PFSK-1 (cell line): Measurements from ENCODE around the gene COG7.

Experiments
- FOXP2 ChIP-seq: optimal IDR thresholded peaks from 2 replicates; pipeline ENCODE3; 2011; ENCODE audit warnings: borderline replicate concordance, control low read depth, inconsistent platforms; ENCODE audit not compliant: insufficient read depth; ENCODE audit errors: extremely low read length, extremely low read depth
- POLR2AphosphoS5 ChIP-seq: IDR thresholded peaks from 2 replicates; pipeline ENCODE4 v1.6.1; 2012; ENCODE audit warnings: low read depth, mild to moderate bottlenecking, control low read depth, low read length, moderate library complexity
- SIN3A ChIP-seq: IDR thresholded peaks from 2 replicates; pipeline ENCODE4 v1.6.1; 2012; ENCODE audit warnings: mild to moderate bottlenecking, low read length, moderate library complexity, borderline replicate concordance; ENCODE audit not compliant: insufficient read depth
- TAF1 ChIP-seq: IDR thresholded peaks from 2 replicates; pipeline ENCODE4 v1.6.1; 2012; ENCODE audit warnings: low read length, control low read depth, borderline replicate concordance; ENCODE audit not compliant: insufficient read depth
- TF ChIP-seq, protein P1 (sequence below), 2 experiments: IDR thresholded peaks; 2 replicates each; pipeline versions ENCODE4 v1.6.1 to v1.8.0; 2011 to 2012; ENCODE audit warnings: low read depth in 2 of 2, low read length in 2 of 2, control low read depth in 1 of 2, inconsistent platforms in 1 of 2, mild to moderate bottlenecking in 1 of 2, moderate library complexity in 1 of 2; ENCODE audit not compliant: insufficient read depth in 1 of 2

COG7 gene

GRCh38 chr16:23407436-23408127 lies 45.4 kb downstream of the COG7 start:
- TF ChIP-seq, protein P1, sequence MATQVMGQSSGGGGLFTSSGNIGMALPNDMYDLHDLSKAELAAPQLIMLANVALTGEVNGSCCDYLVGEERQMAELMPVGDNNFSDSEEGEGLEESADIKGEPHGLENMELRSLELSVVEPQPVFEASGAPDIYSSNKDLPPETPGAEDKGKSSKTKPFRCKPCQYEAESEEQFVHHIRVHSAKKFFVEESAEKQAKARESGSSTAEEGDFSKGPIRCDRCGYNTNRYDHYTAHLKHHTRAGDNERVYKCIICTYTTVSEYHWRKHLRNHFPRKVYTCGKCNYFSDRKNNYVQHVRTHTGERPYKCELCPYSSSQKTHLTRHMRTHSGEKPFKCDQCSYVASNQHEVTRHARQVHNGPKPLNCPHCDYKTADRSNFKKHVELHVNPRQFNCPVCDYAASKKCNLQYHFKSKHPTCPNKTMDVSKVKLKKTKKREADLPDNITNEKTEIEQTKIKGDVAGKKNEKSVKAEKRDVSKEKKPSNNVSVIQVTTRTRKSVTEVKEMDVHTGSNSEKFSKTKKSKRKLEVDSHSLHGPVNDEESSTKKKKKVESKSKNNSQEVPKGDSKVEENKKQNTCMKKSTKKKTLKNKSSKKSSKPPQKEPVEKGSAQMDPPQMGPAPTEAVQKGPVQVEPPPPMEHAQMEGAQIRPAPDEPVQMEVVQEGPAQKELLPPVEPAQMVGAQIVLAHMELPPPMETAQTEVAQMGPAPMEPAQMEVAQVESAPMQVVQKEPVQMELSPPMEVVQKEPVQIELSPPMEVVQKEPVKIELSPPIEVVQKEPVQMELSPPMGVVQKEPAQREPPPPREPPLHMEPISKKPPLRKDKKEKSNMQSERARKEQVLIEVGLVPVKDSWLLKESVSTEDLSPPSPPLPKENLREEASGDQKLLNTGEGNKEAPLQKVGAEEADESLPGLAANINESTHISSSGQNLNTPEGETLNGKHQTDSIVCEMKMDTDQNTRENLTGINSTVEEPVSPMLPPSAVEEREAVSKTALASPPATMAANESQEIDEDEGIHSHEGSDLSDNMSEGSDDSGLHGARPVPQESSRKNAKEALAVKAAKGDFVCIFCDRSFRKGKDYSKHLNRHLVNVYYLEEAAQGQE (IDR thresholded peaks at IDR 0.05; ENCODE audit: insufficient read depth in 1 of 2, low read depth in 2 of 2, low read length in 2 of 2) = no peak
- TF ChIP-seq FOXP2 = no peak
- TF ChIP-seq TAF1 = no peak
- no peak for TF ChIP-seq SIN3A
- TF ChIP-seq POLR2AphosphoS5 = no peak

GRCh38 chr16:23406546-23407240 lies 46.3 kb downstream of the COG7 start:
- TF ChIP-seq TAF1 (no peak), POLR2AphosphoS5 (no peak), SIN3A (no peak), FOXP2 (no peak)
- TF ChIP-seq, protein P1 (IDR thresholded peaks at IDR 0.05; ENCODE audit: insufficient read depth in 1 of 2, low read depth in 2 of 2, low read length in 2 of 2) = no peak

GRCh38 chr16:23406024-23406423 lies 47.0 kb downstream of the COG7 start:
- no peak for TF ChIP-seq TAF1
- TF ChIP-seq FOXP2 = no peak
- TF ChIP-seq POLR2AphosphoS5 = no peak
- TF ChIP-seq, protein P1 (IDR thresholded peaks at IDR 0.05; ENCODE audit: insufficient read depth in 1 of 2, low read depth in 2 of 2, low read length in 2 of 2) = no peak
- no peak for TF ChIP-seq SIN3A

DNA sequence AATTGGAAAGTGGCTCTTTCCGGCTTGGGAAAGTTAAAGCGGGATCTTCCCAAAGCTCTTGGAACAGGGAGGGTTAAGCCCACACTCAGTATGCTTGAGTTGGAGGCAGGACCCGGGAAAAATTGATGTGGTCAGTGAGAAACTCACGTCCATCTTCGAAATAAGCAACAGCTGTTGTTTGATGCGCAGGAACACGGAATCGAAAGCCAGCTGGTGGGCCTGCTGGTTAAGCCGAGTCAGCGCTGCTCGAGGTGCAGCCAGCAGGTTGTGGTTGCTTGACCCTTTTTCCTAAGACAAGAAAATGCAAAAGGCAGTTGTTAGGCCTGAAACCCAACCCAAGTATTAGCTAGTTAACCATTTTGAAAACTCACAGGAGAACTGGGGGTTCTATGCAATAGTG lies 49.4 kb downstream of the COG7 start:
- TF ChIP-seq, protein P1 (IDR thresholded peaks at IDR 0.05; ENCODE audit: insufficient read depth in 1 of 2, low read depth in 2 of 2, low read length in 2 of 2) = no peak
- TF ChIP-seq POLR2AphosphoS5 = no peak
- TF ChIP-seq SIN3A = no peak
- TF ChIP-seq TAF1 = no peak
- no peak for TF ChIP-seq FOXP2
